A549 treated with dexamethasone at 1 μM for 4 hours (cell line): ENCODE measurements around the gene OAF. TPM values are rescaled to one million over a fixed set of nuclear protein-coding genes. Genes with fewer than 3 reads are reported as not detected.

ENCODE experiments used
- total RNA-seq: library from RNA; stranded (reverse); fragments of 200-300 nt; extraction: Qiagen RNA extraction; gene quantifications from 5 replicates; pipeline ENCODE4 v1.2.3, GENCODE V29; 2022

OAF gene
- total RNA-seq = 7.1 to 9.8 TPM (median 9.6 TPM) in 5 replicates

DNA sequence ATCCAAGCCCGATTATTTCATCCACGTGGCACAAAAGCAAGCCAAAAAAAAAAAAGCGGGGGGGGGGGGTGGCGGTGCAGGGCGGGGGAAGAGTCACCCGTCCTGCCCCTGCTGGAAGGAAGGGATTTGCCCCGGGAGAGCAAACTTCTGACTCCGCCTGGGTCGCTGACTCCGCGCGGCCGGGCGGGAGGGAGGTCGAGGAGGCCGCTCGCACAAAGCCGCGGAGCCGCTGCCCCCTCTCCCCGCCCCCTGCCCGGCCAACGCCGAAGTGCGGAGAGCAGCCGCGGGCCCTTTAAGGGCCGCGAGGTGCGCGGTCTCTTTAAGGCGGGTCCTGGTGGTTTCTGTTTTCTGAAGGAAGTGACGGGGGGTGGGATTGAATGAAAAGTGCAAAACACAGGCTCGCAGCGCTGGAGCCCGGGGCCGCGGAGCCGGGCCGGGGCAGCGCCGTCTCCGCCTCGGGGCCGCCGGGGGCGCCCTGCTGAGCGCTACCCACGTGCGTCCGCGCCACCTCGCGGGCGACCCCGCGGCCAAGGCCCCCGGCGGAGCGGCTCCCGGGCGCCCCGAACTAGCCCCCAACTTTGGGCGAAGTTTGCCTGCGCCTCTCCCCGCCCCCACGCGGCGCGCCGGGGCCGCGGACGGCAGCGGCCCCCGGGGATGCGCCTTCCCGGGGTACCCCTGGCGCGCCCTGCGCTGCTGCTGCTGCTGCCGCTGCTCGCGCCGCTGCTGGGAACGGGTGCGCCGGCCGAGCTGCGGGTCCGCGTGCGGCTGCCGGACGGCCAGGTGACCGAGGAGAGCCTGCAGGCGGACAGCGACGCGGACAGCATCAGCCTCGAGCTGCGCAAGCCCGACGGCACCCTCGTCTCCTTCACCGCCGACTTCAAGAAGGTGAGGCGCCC, at the start of gene OAF:
TSS of gene OAF (plus strand) at position 407 of the 896 bp plus-strand sequence. CDS start at position 655, 248 bp downstream.

DNA sequence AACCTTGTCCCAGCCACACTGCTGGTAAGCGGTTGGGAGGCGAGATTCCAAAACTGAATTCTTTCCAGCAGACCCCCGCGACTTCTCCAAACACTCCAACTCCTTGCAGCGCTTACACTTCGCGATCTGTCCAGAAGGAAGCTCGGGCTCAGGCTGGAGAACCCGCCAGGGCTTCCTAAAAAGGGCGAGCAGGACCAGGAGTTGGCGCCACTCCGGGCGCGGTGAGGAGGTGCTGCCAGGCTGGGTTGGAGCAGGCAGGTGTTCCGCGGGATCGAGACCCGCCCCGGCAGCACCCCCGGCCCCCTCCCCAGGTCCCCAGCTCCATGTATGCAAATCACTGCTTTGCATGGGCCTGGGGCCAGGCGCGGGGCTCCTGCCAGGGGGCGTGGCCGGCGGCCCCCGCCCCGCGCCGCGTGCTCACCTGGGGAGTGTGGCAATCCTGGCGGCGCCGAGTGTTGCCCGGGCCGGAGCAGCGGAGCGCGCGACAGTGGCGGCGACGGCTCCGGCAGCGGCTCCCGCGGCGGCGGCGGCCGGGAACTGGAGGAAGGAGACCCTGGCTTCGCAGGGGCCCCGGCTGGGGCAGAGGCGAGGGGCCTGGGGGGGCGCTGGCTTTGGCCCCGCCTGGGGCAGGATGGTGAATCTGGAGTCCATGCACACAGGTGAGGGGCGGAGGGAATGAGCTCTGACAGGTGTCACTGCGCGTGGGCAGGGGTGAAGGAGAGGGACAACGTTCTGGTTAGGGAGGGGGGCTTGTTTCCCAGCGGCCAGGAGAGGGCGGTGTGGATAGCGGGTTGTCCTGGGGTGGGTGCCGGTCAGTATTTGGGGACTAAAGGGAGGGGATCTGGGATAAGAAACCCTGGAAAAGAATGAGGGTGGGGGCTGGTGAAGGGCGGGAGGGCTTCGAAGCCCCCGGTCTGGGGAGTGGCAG, 29.1 kb downstream of the OAF start, which contains the start of gene POU2F3:
TSS of gene POU2F3 (plus strand) at position 428 of the 928 bp plus-strand sequence. CDS start at position 632, 204 bp downstream.

Other genes starting within 250 kb of the OAF start
- 22.5 to 29.9 TPM (median 28.0 TPM) in 5 replicates for gene TRIM29, start 72.9 kb upstream of the OAF start, total RNA-seq
- not detected in 5 replicates for gene POU2F3, start 29.1 kb downstream of the OAF start, total RNA-seq
- gene TLCD5, start 114.3 kb downstream of the OAF start, total RNA-seq = 5.0 to 6.4 TPM (median 6.2 TPM) in 5 replicates
- 12.1 to 19.7 TPM (median 17.1 TPM) in 5 replicates for gene ARHGEF12, start 125.4 kb downstream of the OAF start, total RNA-seq